Fibroblast of gingiva (primary cell): ENCODE measurements around the gene OXLD1.
A peak's percentile ranks its signal among the peaks of the same experiment; 100 is the strongest.

Experiments used
- DNase-seq: peaks from one replicate; pipeline ENCODE4 v3.0.0-alpha.2; 2011; ENCODE audit warnings: low read depth

Gene OXLD1

DNA sequence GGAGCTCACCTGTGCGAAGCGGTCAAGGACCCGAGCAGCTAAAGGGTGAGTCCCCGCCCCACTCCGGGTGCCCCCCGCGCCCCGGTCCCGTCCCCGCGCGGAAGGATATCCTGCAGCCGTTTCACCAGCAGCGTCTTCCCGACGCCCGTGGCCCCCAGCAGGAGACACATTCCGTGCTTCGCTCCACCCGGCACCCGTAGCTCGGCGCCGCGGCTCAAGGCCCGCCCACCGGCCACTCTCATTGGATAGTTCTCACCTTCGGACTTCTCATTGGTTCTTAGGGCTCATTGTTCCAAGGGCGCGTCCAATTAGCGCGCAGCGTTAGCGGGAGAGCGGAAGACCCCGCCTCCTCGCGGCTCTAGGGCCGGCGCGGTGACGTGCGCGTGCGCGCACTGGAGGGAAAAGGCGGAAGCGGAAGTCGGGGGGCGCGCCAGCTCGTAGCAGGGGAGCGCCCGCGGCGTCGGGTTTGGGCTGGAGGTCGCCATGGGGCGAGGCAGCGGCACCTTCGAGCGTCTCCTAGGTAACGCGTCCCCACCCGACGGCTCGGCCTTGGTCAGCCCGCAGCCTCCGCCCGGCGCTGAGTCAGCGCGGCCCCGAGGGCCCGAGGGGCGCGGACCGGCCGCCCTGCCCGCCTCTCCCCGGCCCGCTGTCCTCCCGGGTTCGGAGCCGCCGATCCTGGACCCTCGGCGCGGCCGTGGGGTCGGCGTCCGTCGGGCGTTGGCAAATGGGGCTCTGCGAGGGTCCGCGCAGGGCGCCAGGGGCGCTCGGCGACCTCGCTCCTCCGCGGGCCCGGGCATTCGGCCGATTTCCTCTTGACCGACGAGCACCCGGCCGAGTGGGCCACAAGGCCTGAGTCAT lies 17.4 kb upstream of the OXLD1 start, which contains the start of the genes ARL16 and HGS:
ARL16 (minus strand) TSS at position 214 of the 858 bp plus-strand sequence; CDS start at position 170, 44 bp downstream.
HGS (plus strand) TSS at position 428 of the 858 bp plus-strand sequence; CDS start at position 484, 56 bp downstream.
- DNase-seq: peak; percentile 99

DNA sequence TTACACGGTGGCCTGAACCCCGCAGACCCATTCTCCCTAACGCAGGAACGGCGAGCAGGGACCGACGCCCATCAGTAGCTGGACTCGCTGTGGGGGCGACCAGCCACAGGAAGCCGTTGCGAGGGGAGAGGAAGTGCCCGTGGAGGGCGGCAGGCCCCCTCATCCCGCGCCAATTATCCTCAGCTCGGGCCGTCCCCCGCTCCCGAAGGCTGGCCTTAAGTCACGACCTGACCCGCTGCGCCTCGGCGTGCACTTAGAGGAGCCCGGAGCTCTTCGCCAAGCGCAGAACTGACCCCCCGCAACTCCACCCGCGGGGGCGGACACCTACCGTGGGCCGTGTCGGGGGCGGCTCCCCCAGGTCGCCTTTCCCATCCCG lies 16.8 kb upstream of the OXLD1 start:
- DNase-seq: no peak

DNA sequence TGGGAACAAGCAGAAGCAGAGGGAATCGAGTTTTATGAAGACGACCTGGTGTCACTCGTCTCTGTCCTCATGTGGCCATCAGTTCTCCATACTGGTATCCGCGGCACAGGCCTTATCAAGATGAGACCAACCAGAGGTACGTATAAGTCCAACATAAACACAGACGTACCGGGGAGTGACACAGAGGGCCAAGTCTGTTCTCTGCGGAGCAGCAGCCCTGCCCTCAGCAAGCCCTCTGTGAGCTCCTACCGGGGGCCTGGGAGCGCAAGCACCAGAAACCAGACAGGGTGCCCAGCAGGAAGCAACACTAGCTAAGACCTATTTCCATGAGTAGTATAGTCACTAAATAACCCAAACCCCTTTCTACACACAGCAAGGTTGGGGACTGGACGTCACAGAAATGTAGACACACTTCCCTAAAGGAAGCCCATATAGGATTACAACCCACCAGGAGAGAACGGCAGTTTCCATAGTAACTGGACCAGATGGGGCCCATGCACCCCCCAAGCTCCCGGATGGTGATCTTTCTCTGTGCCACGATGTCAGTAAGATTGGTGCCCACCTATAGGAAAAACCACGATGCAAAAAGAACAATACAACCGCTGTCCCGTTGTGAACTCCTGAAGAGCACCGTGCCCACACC lies 16.3 kb upstream of the OXLD1 start:
- DNase-seq: peak; percentile 44

DNA sequence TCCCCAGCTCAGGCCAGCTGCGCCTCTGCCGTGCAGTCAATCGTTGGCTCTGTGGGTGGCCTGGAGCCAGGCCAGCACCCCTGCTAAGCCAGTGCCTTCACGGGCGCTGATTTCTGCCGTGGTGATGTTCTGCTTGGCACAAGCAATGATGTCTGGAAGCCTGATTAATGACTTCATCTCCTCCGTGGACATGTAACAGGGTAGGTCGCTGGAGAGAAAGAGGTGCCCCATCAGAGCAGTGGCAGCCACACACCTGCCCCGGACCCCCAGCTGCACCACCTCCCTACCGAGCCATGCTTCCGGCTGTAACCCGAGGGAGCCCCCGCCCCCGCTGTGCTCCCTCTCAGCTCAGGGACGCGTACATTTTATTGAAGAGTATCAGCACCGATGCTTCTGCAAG lies 15.3 kb upstream of the OXLD1 start:
- peak; percentile 52 for DNase-seq

- no peak for DNase-seq
Observed at GRCh38 chr17:81680150-81680549, 13.7 kb upstream of the OXLD1 start.

GRCh38 chr17:81676906-81677305 lies 10.5 kb upstream of the OXLD1 start:
- DNase-seq: no peak

- peak; percentile 40 for DNase-seq
Observed at GRCh38 chr17:81675515-81676221, 9.3 kb upstream of the OXLD1 start.

DNA sequence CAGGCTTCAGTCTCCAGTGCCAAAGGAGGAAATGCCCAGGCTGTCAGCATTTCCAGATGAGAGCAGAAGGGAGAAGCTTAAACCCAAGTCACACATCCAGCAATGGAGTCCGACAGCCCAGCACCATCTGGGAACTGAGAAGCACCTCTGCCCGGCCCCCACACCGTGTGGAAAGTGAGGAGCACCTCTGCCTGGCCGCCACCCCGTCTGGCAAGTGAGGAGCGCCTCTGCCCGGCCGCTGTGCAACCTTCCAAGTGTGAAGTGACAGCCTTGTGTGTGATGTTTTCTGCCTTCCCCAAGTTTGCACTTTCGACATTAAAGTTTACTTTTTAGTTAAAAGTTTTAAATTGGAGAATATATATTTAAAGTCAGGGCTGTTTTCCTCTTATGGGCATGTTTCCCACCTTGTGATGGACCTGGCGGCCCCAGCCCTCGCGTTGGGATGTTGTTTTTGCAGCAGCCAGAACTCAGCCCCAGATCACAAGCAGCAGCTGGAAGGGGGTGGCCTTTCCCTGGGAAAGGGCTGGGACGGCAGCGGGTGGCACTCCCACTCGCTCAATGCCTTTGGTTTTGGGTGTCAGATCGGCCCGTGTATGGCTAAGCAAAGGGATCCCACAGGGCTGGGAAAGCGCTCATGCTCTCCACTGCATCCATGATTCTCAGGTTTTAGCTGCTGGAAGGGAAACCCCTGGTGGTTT lies 7.3 kb upstream of the OXLD1 start:
- DNase-seq: no peak

- DNase-seq: no peak
Observed at GRCh38 chr17:81672954-81673353, 6.5 kb upstream of the OXLD1 start.

DNA sequence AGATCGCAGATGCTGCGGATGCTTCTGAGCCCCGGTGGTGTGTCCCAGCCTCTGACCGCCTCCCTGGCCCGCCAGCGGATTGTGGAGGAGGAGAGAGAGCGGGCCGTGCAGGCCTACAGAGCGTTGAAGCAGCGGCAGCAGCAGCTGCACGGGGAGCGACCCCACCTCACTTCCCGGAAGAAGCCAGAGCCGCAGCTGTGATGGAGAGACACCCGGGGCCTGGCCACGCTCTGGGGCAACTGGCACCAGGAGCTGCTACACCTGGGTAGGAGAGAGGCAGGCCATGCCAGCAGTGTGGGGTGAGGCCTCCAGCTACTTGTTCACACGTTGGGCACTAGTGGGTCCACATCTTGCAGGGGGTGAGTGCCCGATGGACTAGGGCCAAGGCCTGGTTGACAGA lies 6.1 kb upstream of the OXLD1 start:
- DNase-seq: no peak

DNA sequence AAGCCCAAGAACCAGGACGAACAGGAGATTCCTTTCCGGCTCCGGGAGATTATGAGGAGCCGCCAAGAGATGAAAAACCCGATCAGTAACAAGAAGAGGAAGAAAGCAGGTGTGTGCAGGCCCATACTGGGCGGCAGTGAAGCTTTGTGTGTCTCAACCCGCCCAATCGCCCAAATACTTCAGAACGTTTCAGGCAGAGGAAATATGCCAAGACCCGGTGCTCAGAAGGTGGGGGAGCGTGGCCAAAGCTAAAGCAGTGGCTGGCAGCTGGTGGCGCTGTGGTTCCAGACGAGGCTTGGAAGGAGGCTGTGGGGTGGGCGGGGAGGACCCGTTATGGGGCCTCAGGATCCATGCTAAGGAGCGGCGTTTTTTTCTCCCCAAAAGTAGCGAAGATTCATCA lies 1.3 kb upstream of the OXLD1 start:
- DNase-seq: no peak

DNA sequence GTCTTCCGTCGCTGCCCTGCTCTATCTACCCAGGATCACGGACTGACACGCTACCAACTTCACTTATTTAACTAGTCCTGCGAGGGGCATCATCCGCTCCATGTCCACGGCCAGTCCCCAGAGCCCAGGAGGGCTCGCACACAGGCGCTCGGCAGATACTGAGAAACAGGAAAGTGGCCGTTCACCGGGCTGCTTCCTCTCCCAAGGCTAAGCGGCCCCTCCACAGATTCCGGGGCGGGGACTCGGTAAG lies 388 bp downstream of the OXLD1 start:
- DNase-seq: no peak

DNA sequence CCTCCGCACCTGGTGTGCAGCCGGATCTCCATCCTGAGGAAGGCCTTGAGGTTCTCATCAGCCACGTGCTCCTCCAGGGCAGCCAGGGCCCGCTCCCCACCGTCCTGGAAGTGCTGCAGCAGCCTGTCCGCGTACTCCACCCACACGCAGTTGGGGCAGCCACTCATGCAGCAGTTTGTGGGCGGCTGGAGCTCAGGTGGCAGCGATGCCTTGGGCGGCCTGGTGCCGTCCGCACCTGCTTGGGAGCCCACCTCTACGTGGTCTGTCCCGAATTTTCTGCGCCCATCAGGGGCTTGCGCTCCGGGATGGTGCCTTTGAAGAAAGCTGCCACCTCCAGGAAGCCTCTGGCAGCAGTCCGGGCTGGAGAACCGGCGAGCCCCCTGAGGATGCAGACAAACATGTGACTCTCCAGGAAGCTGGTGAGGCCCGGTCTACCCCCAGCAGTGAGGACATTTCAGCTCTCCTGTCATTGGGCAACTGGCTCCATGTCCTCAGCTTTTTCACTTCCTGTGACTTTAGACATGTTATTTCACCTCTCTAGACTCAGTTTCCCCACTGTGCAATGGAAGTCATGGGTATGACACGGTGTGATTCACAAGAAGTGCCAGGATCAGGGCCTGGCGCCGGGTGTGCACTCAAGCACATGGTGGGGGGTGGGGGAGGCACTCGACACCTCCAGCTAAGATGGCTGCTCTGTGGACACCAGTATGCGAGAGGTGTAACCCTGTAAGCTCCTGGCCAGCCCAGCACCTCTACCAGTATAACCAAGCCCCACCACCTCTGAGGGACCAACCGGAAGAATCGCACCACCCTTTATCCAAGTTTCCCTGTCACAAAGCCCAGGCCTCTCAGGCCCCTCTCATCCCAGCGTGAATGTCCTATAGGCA lies 957 bp downstream of the OXLD1 start:
- peak; percentile 19 for DNase-seq

DNA sequence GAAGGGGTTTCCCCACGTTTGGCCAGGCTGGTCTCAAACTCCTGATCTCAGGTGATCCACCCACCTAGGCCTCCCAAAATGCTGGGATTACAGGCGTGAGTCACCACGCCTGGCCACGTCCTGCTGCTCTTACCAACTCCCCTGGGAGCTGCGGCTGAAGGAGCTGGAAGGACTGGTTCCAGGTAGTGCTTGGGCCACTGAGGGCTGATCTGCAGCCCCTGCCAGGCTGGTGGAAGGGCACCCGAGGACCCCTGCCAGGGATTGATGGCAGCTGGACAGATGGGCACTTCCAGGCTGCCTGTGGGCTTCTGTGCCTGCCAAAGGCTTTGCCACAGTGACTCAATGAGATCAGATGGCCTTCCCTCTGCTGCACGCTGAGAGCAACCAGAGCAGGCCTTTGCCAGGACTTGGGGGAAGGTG lies 2.3 kb downstream of the OXLD1 start:
- no peak for DNase-seq

GRCh38 chr17:81662002-81662401 lies 4.4 kb downstream of the OXLD1 start:
- no peak for DNase-seq

DNA sequence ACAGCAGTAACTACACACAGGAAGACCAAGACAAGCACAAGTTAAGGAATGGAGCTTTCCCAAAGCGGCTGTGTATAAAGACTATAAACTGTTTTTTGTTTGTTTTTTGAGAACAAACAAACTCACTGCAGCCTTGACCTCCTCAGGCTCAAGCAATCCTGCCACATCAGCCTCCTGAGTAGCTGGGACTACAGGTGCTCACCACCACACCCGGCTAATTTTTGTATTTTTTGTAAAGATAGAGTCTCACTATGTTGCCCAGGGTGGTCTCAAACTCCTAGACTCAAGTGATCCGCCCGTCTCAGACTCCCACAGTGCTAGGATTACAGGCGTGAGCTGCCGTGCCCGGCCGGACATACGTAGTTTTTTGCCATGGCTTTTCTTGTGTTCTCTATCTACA lies 6.0 kb downstream of the OXLD1 start:
- DNase-seq: no peak

DNA sequence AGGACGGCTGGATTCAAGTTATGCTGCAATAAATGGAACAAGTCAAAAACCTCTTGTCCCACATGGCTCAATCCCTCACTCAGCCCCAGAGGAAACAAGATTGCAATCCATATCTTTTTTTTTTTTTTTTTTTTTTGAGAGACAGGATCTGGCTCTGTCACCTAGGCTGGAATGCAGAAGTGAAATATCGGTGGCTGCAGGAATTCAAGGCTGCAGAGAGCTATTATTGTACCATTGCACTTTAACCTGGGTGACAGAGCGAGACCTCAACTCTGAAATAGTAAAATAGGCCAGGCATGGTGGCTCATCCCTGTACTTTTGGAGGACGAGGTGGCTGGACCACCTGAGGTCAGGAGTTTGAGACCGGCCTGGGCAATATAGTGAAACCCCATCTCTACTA lies 7.4 kb downstream of the OXLD1 start:
- no peak for DNase-seq

- DNase-seq: no peak
Observed at GRCh38 chr17:81656835-81657234, 9.6 kb downstream of the OXLD1 start.

DNA sequence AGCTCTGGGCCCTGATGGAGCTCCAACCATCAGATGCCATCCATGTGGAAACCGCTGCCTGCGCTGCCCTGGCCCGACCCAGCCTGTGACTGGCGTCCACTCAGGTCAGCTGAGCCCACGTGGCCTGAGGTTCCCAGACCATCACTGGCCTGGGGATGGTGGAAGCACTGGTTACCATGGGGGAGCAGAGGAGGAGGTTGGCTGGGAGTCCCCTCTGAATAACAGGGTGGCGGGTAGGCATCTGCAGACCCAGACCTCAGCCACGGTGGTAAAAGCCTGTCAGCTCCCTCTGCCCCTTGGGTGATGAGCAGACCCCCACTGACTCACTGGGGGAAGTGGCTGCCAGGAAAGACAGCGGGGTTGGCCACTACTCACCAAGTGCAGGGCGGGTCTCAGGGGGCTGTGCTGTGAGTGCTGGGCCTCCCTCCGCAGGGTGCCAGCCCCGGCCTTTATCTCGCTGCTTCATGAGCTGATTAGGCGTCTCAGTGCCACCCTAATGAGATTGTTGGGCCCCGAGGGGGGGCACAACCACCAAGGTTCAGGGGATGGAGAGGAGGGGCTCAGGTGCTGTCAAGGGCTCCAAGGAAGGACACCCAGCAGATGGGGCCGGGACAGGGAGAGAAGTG lies 10.2 kb downstream of the OXLD1 start, which contains the start of gene PDE6G:
PDE6G (minus strand) TSS at position 425 of the 626 bp plus-strand sequence. CDS start 3,237 bp downstream, outside the sequence.
- DNase-seq: no peak

DNA sequence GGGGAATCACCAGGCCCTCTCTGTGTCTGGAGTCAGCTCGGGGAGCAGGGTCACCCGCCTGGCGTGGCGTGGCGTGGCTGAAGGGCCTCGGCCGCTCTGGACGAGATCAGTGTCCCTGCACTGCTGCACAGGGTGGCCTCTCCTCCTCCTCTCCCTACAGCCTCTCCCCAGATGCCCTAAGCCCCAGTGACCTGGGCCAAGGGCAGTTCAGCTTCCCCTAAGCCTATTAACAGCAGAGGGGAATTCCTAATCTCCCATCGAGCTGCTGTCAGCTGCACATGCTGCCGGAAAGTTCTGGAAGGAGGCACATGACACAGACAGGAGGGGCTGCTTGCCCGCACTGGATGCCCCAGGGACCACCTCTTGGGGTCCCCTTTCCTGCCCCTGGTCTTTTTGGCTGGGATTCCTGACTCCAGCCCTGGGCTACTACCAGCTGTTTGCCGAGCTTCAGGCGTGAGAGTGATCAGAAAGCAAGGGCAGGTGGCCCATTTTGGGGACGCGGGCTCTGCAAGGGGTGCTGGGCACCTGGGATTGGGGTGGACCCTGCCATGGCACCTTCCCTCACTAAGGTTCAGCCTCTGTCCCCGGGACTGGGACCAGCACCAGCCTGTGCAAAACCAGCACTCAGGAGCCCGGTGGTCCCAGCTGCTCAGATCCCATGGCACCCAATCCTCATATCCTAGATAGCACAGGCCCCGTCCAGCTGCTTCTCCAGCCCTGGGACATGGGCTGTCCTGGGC lies 10.9 kb downstream of the OXLD1 start:
- no peak for DNase-seq
